SK-MEL-5 (cell line): ENCODE data around the gene OTOP1. TPM values are rescaled to one million over a fixed set of nuclear protein-coding genes. Genes with fewer than 3 reads are reported as not detected.
"Not testable (repeated sequence)": the region's sequence is repeated elsewhere in the genome, so short reads cannot be mapped to it uniquely, and the experiment has no call there.

Experiments used
- DNase-seq: peaks from one replicate; pipeline ENCODE4 v3.0.0-alpha.2; 2016; ENCODE audit warnings: low read depth, low spot score
- in situ Hi-C: cut with HindIII; loops from 2 replicates; pipeline ENCODE4 v1.10.0; 2016; ENCODE audit warnings: low sequenced_read_pairs, high pct_unique_total_duplicates, low pct_unique_long_range_greater_than_20kb
- total RNA-seq: library from RNA; depleted of rRNA; stranded (reverse); fragments of >200 nt; shearing (Covaris generic); gene quantifications from 2 replicates; pipeline ENCODE4 v1.2.3, GENCODE V29; 2014

Gene OTOP1
- total RNA-seq, 1 experiment from 2014 or later: not detected

DNA sequence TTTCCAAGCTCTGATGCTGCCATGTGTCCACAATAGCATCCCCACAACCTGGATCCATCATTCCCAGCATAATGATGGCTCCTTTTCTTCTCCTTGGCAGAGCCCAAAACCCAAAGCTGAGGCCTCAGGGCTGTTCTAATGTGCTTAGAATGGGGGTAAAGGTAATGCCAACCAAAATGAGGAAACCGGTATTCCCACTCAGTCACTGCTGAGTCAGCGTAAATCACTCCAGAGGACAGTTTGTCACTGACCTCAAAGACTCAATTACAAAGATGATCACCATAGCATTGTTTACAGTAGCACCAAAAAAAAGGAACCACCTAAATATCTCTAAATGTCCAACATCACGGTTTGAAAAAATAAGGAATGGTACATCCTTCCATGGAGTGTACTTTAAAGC lies 41.2 kb downstream of the OTOP1 start:
- DNase-seq: no peak
- in situ Hi-C loops: no loop called here

DNA sequence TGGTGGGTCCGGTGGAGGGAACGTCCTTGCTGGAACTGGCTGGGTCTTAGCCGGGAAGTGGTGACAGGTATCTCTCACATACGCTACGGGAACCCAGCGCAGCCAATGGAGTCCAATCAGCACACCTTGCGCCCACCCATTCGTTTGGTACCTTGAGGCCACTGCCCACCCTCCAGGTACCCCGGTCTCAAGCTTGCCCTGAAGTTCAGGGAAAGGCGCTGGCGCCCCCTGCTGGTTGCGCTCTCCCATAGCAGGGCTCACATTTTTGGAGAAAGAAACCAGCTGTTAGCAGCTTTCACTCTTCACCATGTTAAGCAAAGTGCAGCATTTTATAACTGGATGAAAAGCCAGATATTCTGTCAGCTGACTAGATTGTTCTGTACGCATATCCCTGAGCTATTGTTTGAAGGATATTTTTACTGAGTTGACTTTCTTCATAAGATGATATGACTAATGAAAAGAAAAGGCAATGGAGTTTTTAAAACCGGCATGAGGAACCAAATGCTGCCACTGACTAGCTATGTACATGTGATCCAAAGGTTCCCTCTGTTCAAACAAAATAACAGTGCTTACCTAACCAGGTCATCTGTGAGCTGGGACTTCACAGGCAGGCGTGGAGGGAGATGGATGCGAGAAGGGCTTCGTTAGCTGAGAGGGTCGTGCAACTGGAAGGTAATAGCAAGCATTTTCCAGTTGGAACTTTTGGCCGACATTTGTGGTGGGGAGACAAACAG lies 43.7 kb downstream of the OTOP1 start:
- in situ Hi-C loops: no loop called here
- peak; percentile 42 for DNase-seq

DNA sequence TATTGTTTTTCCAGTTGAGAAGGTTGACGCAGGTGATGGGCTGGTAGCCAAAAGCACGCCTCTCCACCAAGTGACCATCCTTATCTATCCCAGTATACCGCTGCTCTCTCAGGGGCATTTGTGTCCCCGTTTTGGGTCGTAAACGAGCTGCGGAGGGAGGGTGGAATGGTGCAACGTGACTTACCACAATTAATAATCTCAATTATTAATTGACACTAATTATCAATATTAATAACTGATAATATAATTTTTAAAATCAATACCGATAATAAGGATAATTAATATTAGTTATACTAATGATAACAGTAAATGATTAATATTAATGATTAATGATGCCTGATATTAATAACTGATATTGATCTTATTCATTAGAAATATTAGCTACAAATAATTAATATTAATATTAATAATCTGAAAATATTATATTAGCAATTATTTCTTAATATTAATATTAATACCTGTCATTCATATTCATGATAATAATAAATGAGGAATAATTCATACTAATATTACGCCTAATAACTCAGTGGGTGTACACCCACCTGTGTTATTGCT lies 56.1 kb downstream of the OTOP1 start:
- no peak for DNase-seq
- in situ Hi-C loops: no loop called here

- in situ Hi-C loops: not testable (repeated sequence)
- peak; percentile 15 for DNase-seq
Measured at GRCh38 chr4:4167981-4168780, 58.5 kb downstream of the OTOP1 start.

- DNase-seq: not testable (repeated sequence)
Measured at GRCh38 chr4:4166986-4167385, 59.7 kb downstream of the OTOP1 start.

DNA sequence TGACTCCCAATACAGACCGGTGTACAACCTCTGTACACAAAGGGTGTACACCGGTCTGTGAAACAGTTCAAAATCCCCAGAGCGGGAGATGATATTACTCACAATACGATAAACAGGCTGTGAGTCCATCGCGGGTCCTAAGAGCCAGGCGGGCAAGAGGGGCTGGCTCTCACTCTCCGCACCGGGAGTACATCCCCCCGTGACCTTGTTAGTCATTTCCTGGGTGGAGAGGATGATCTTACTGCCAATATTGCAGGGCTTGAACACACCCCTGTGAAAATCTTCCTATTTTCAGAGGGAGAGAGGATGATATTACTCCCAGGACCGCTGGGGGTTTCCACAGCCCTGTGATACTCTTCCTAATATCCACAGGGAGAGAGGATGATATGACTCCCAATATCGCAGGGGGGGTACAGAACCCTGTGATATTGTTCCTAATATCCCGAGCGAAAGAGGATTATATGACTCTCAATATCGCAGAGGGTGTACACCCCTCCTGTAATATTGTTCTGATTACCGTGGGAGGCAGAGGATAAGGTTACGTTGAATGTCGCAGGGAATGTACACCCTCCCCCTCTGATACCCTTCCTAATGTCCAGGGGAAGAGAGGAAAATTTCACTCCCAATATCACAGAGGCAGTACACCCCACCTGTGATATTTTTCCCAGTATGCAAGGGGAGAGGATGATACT lies 60.9 kb downstream of the OTOP1 start:
- DNase-seq, in situ Hi-C loops: not testable (repeated sequence)

More at GRCh38 chr4:4166986-4167385, 59.7 kb downstream of the OTOP1 start:
- in situ Hi-C loops: not testable (repeated sequence)

- in situ Hi-C loops, DNase-seq: not testable (repeated sequence)
Measured at GRCh38 chr4:4164532-4165173, 62.1 kb downstream of the OTOP1 start.

GRCh38 chr4:4162186-4162585 lies 64.5 kb downstream of the OTOP1 start:
- DNase-seq, in situ Hi-C loops: not testable (repeated sequence)

- in situ Hi-C loops, DNase-seq: not testable (repeated sequence)
Measured at GRCh38 chr4:4160956-4161665, 65.6 kb downstream of the OTOP1 start.

DNA sequence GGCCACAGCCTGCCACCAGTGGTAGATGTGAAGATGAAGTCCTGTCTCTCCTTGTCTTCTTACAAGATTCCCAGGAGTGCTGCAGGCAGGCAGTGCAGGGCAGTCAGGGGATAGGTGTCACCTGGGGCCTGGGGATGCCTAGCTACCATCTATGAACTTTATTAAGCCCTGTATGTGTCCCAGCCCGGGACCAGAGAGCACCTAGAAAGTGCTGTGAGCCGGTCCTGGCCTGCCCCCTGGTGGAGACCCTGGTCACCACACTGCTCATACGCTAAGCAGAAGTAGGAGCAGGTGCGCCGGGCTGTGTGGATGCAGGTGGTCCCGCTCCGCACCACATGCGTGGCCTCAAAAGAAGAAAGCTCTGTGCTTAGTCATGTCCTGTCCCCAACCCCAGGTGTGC lies 81.1 kb downstream of the OTOP1 start:
- DNase-seq, in situ Hi-C loops: not testable (repeated sequence)

DNA sequence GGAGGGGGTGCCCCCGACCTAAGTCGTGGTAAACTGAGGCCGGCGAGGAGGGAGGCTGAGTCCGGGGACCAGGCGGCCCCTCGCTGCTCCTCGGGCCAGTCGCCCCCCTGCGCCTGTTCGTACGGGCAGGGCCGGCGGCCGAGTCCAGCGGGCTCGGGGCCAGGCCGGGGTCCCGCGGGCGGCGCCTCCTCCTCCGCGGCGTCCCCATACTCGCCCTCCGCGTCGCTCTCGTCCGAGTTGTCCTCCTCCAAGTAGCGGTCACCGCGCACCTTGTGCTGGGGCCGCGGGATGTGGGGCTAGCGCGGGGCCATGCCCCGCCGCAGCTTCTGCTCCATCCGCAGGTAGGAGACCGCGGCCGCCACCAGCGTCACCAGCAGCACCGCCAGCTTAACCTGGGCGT lies 83.4 kb downstream of the OTOP1 start:
- in situ Hi-C loops, DNase-seq: not testable (repeated sequence)

GRCh38 chr4:4142679-4143078 lies 84.0 kb downstream of the OTOP1 start:
- in situ Hi-C loops, DNase-seq: not testable (repeated sequence)

- DNase-seq, in situ Hi-C loops: not testable (repeated sequence)
Measured at GRCh38 chr4:4141186-4141585, 85.5 kb downstream of the OTOP1 start.
